Liver (tissue), 9 donors: ENCODE results near the gene R3HCC1L. TPM values are rescaled to one million over a fixed set of nuclear protein-coding genes. Genes with fewer than 3 reads are reported as not detected.

ENCODE experiments used
- DNase-seq: peaks from one replicate; pipeline ENCODE4 v3.0.0-alpha.2; 2017; ENCODE audit warnings: low spot score
- H3K27ac ChIP-seq, 2 donors: one replicate each; pipeline ENCODE4 v1.7.0; 2013; ENCODE audit warnings: inconsistent platforms in 2 of 2, low read length in 2 of 2, control low read depth in 1 of 2, low read depth in 1 of 2, mild to moderate bottlenecking in 1 of 2
- H3K27me3 ChIP-seq, 4 donors: one replicate each; pipeline versions ENCODE4 v1.6.1 to v1.7.0; 2013; ENCODE audit warnings: low read length in 3 of 4, inconsistent platforms in 1 of 4, mild to moderate bottlenecking in 1 of 4, moderate library complexity in 1 of 4; ENCODE audit not compliant: control insufficient read depth in 4 of 4, insufficient read depth in 4 of 4
- H3K36me3 ChIP-seq, 4 donors: one replicate each; pipeline versions ENCODE4 v1.6.1 to v1.7.0; 2013; ENCODE audit warnings: low read length in 3 of 4, mild to moderate bottlenecking in 3 of 4, low read depth in 1 of 4, moderate library complexity in 1 of 4; ENCODE audit not compliant: control insufficient read depth in 4 of 4, insufficient read depth in 3 of 4
- H3K4me1 ChIP-seq, 4 donors: one replicate each; pipeline versions ENCODE4 v1.6.1 to v1.7.0; 2013; ENCODE audit warnings: low read length in 3 of 4, mild to moderate bottlenecking in 3 of 4, moderate library complexity in 1 of 4; ENCODE audit not compliant: control insufficient read depth in 4 of 4, insufficient read depth in 4 of 4
- H3K4me3 ChIP-seq, 3 donors: one replicate each; pipeline versions ENCODE4 v1.6.1 to v1.7.0; 2013; ENCODE audit warnings: low read length in 3 of 3, control low read depth in 1 of 3, low read depth in 1 of 3, mild to moderate bottlenecking in 1 of 3
- H3K9ac ChIP-seq, 2 donors: one replicate each; pipeline ENCODE4 v1.7.0; 2013; ENCODE audit warnings: low read length in 2 of 2, mild to moderate bottlenecking in 2 of 2, moderate library complexity in 2 of 2, control low read depth in 1 of 2, low read depth in 1 of 2
- H3K9me3 ChIP-seq, 4 donors: one replicate each; pipeline versions ENCODE4 v1.6.1 to v1.7.0; 2013; ENCODE audit warnings: low read length in 3 of 4; ENCODE audit not compliant: control insufficient read depth in 4 of 4
- EGR1 ChIP-seq, 2 donors: IDR thresholded peaks; 2 replicates each; pipeline ENCODE4 v1.6.1; 2016 to 2018; ENCODE audit warnings: antibody characterized with exemption in 2 of 2, low read depth in 2 of 2
- GABPA ChIP-seq, 2 donors: IDR thresholded peaks in 1 of 2; conservative IDR thresholded peaks in 1 of 2; 2 replicates each; pipeline ENCODE4 v1.6.1; 2016; ENCODE audit warnings: antibody characterized with exemption in 2 of 2, mild to moderate bottlenecking in 1 of 2, moderate library complexity in 1 of 2
- HNF4A ChIP-seq, 2 donors: conservative IDR thresholded peaks; 2 replicates each; pipeline ENCODE4 v1.6.1; 2016; ENCODE audit warnings: antibody characterized with exemption in 2 of 2, mild to moderate bottlenecking in 2 of 2
- HNF4G ChIP-seq: IDR thresholded peaks from 2 replicates; pipeline ENCODE4 v1.6.1; 2016; ENCODE audit warnings: antibody characterized with exemption
- NR2F2 ChIP-seq: IDR thresholded peaks from 2 replicates; pipeline ENCODE4 v1.6.1; 2016; ENCODE audit warnings: antibody characterized with exemption
- RXRA ChIP-seq, 2 donors: IDR thresholded peaks; 2 replicates each; pipeline ENCODE4 v1.6.1; 2017 to 2018; ENCODE audit warnings: antibody characterized with exemption in 2 of 2, mild to moderate bottlenecking in 1 of 2
- SP1 ChIP-seq: IDR thresholded peaks from 2 replicates; pipeline ENCODE4 v1.6.1; 2018; ENCODE audit warnings: antibody characterized with exemption, mild to moderate bottlenecking
- WGBS: extraction: QIAGEN DNeasy Blood & Tissue Kit; methylation state at CpG from one replicate; pipeline ENCODE4 v1.1.7; 2013; 5-methylcytosine and 5-hydroxymethylcytosine counted together
- polyA plus RNA-seq, 2 donors: library from polyadenylated mRNA; stranded (reverse) in 1 of 2; unstranded in 1 of 2; fragments of 200-250 nt in 1 of 2; fragments of >200 nt in 1 of 2; fragmentation: Nextera tagmentation in 1 of 2; extraction: Ambion mirVana in 1 of 2; gene quantifications; one replicate each; pipeline versions ENCODE4 v1.2.1 to v1.2.3, GENCODE V29; 2013 to 2015
- total RNA-seq, 2 donors: library from RNA; depleted of rRNA; stranded (reverse); fragments of >200 nt; gene quantifications; one replicate each; pipeline ENCODE4 v1.2.3, GENCODE V29; 2014
- TF ChIP-seq, protein P1 (sequence below): fragments of 150-350 bp; IDR thresholded peaks from 2 replicates; pipeline ENCODE4 v1.5.1; 2017; ENCODE audit warnings: improper control_type of control experiment, low read depth, low read length; ENCODE audit not compliant: missing input control
- TF ChIP-seq, protein P2 (sequence below): IDR thresholded peaks from 2 replicates; pipeline ENCODE4 v1.6.1; 2016; ENCODE audit warnings: antibody characterized with exemption, mild to moderate bottlenecking
- TF ChIP-seq, protein P3 (sequence below): IDR thresholded peaks from 2 replicates; pipeline ENCODE4 v1.6.1; 2016; ENCODE audit warnings: antibody characterized with exemption
- donor health status: healthy.
- donor health status: healthy.
- donor health status: healthy.
- donor health status: healthy.
- donor health status: healthy.

The R3HCC1L gene
- total and polyA plus RNA-seq, 4 donors, result 3.2 to 11.2 (median 7.4) TPM

DNA sequence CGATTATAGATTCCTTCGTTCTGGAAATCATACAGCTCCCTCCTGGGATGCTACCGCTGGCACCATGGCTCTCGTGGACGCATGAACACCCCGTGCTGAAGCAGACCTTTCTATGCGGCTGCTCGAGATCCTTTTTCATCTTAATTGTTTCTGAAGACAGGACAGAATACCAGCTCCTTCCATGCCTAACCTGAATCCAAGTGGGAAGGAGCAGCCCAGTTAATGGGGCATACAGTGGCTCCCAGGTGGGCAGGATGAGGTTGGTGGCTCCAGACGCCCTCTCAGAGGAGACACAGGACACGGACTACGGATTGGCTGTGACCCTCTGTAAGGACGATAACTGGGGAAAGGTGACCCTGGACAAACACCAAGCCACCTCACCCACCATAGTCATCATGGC, 152.0 kb downstream of the R3HCC1L start (continued):
- no peak for TF ChIP-seq HNF4A (conservative IDR thresholded peaks at IDR 0.05)
- no peak for TF ChIP-seq GABPA (IDR thresholded peaks at IDR 0.05 in 1 of 2, conservative IDR thresholded peaks at IDR 0.05 in 1 of 2)
- TF ChIP-seq, protein P1, sequence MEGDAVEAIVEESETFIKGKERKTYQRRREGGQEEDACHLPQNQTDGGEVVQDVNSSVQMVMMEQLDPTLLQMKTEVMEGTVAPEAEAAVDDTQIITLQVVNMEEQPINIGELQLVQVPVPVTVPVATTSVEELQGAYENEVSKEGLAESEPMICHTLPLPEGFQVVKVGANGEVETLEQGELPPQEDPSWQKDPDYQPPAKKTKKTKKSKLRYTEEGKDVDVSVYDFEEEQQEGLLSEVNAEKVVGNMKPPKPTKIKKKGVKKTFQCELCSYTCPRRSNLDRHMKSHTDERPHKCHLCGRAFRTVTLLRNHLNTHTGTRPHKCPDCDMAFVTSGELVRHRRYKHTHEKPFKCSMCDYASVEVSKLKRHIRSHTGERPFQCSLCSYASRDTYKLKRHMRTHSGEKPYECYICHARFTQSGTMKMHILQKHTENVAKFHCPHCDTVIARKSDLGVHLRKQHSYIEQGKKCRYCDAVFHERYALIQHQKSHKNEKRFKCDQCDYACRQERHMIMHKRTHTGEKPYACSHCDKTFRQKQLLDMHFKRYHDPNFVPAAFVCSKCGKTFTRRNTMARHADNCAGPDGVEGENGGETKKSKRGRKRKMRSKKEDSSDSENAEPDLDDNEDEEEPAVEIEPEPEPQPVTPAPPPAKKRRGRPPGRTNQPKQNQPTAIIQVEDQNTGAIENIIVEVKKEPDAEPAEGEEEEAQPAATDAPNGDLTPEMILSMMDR, result no peak

DNA sequence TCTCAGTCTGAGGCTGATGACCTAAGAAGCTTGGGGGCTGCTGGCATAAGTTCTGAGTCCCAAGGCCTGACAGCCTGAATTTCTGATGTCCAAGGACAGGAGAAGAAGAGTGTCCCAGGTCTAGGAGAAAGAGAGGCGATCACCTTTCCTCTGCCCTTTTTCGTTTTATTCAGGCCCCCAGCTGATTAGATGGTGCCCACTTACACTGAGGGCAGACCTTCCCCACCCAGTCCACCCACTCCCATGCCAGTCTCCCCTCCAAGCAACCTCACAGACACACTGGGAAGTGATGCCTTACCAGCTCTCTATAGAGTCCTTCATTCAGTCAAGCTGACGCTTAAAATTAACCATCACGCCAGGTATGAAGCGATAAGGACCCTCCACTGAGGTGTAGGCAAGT, 152.9 kb downstream of the R3HCC1L start:
- Histone ChIP-seq H3K36me3 (no peaks in the 10 kb centered on the region), H3K4me1 (no peaks in the 10 kb centered on the region), H3K4me3 (no peak overlapping the region), H3K9ac (no peak overlapping the region), H3K27ac (no peak overlapping the region), H3K9me3 (no peaks in the 10 kb centered on the region), H3K27me3 (no peaks in the 10 kb centered on the region)
- TF ChIP-seq EGR1 (IDR thresholded peaks at IDR 0.05; ENCODE audit: low read depth in 2 of 2), result no peak
- TF ChIP-seq, protein P2, sequence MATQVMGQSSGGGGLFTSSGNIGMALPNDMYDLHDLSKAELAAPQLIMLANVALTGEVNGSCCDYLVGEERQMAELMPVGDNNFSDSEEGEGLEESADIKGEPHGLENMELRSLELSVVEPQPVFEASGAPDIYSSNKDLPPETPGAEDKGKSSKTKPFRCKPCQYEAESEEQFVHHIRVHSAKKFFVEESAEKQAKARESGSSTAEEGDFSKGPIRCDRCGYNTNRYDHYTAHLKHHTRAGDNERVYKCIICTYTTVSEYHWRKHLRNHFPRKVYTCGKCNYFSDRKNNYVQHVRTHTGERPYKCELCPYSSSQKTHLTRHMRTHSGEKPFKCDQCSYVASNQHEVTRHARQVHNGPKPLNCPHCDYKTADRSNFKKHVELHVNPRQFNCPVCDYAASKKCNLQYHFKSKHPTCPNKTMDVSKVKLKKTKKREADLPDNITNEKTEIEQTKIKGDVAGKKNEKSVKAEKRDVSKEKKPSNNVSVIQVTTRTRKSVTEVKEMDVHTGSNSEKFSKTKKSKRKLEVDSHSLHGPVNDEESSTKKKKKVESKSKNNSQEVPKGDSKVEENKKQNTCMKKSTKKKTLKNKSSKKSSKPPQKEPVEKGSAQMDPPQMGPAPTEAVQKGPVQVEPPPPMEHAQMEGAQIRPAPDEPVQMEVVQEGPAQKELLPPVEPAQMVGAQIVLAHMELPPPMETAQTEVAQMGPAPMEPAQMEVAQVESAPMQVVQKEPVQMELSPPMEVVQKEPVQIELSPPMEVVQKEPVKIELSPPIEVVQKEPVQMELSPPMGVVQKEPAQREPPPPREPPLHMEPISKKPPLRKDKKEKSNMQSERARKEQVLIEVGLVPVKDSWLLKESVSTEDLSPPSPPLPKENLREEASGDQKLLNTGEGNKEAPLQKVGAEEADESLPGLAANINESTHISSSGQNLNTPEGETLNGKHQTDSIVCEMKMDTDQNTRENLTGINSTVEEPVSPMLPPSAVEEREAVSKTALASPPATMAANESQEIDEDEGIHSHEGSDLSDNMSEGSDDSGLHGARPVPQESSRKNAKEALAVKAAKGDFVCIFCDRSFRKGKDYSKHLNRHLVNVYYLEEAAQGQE, result no peak
- no peak for TF ChIP-seq HNF4G
- TF ChIP-seq, protein P1, result no peak
- no peak for TF ChIP-seq NR2F2
- no peak for TF ChIP-seq SP1
- TF ChIP-seq, protein P3, sequence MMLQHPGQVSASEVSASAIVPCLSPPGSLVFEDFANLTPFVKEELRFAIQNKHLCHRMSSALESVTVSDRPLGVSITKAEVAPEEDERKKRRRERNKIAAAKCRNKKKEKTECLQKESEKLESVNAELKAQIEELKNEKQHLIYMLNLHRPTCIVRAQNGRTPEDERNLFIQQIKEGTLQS, result no peak
- TF ChIP-seq RXRA (IDR thresholded peaks at IDR 0.05), result no peak
- DNase-seq, result no peak
- WGBS, result 96% methylated on average over 5 of the region's 5 CpGs

DNA sequence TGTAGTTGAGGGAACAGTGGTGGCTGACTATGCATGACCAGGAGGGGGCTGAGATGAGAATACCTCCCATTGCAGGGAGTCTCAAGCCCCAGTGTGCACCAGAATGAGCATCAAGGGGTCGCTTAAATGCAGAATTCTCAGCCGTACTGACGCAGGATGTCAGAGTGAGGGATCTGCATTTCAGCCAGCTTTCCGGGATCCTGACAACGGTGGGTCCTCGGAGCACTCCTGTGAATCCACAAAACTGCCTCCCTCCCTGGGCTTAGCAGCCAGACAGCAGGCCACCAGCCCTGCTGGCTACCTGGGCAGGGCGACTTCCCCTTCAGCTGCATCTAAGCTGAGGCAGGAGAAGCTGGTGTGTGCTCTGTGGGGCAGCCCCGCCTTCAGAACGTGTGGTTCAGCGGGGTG, 155.3 kb downstream of the R3HCC1L start:
- Histone ChIP-seq H3K27ac (no peak overlapping the region), H3K36me3 (no peaks in the 10 kb centered on the region), H3K9ac (no peak overlapping the region), H3K27me3 (no peaks in the 10 kb centered on the region), H3K9me3 (no peaks in the 10 kb centered on the region), H3K4me3 (no peak overlapping the region), H3K4me1 (no peaks in the 10 kb centered on the region)
- DNase-seq, result no peak
- 82% methylated on average over 10 of the region's 10 CpGs for WGBS
- TF ChIP-seq, protein P2, result no peak
- TF ChIP-seq, protein P1, result no peak
- TF ChIP-seq RXRA (IDR thresholded peaks at IDR 0.05) (no peak), NR2F2 (no peak)
